Endothelial cell of hepatic sinusoid (primary cell): ENCODE data around the gene TNFSF12.

Source experiments
- in situ Hi-C: cut with HindIII; loops from 2 replicates; pipeline ENCODE4 v1.10.0; 2017; ENCODE audit warnings: low sequenced_read_pairs

TNFSF12 gene

GRCh38 chr17:7562208-7562605, 13.3 kb downstream of the TNFSF12 start:
- in situ Hi-C loops: loop anchor here (25.0 kb wide), 1 partner anchor 100 kb away; no protein-coding TSS in a partner anchor

- in situ Hi-C loops: loop anchor here (25.0 kb wide), 1 partner anchor 101 kb away; no protein-coding TSS in a partner anchor
Observed at GRCh38 chr17:7563115-7563869, 14.4 kb downstream of the TNFSF12 start.

GRCh38 chr17:7569571-7569970, 20.7 kb downstream of the TNFSF12 start:
- in situ Hi-C loops: loop anchor here (25.0 kb wide), 1 partner anchor 107 kb away; no protein-coding TSS in a partner anchor

- in situ Hi-C loops: loop anchor here (25.0 kb wide), 1 partner anchor 108 kb away; no protein-coding TSS in a partner anchor
Observed at GRCh38 chr17:7570351-7570750, 21.5 kb downstream of the TNFSF12 start.

GRCh38 chr17:7572338-7572587, 23.4 kb downstream of the TNFSF12 start:
- in situ Hi-C loops: loop anchor here (25.0 kb wide), 1 partner anchor 110 kb away; no protein-coding TSS in a partner anchor

- in situ Hi-C loops: loop anchor here (25.0 kb wide), 1 partner anchor 110 kb away; no protein-coding TSS in a partner anchor
Observed at GRCh38 chr17:7572588-7573323, 23.9 kb downstream of the TNFSF12 start.

GRCh38 chr17:7573324-7574080, 24.6 kb downstream of the TNFSF12 start:
- in situ Hi-C loops: loop anchor here (25.0 kb wide), 1 partner anchor 111 kb away; no protein-coding TSS in a partner anchor

GRCh38 chr17:7574176-7574953, 25.5 kb downstream of the TNFSF12 start:
- in situ Hi-C loops: loop anchor here (25.0 kb wide), 1 partner anchor 112 kb away; no protein-coding TSS in a partner anchor

- in situ Hi-C loops: no loop called here
Observed at GRCh38 chr17:7575481-7575883, 26.6 kb downstream of the TNFSF12 start.

GRCh38 chr17:7575959-7576358, 27.1 kb downstream of the TNFSF12 start:
- in situ Hi-C loops: no loop called here

GRCh38 chr17:7576432-7576937, 27.6 kb downstream of the TNFSF12 start:
- in situ Hi-C loops: no loop called here

GRCh38 chr17:7577327-7578199, 28.7 kb downstream of the TNFSF12 start:
- in situ Hi-C loops: no loop called here

- in situ Hi-C loops: no loop called here
Observed at GRCh38 chr17:7579001-7579833, 30.4 kb downstream of the TNFSF12 start, which contains the start of gene CD68. CD68 (plus strand) TSS chr17:7579638; CDS start chr17:7579678, 40 bp downstream.

GRCh38 chr17:7579834-7580603, 31.2 kb downstream of the TNFSF12 start:
- in situ Hi-C loops: no loop called here

GRCh38 chr17:7580604-7581575, 32.0 kb downstream of the TNFSF12 start:
- in situ Hi-C loops: no loop called here
